Stimulated activated CD4-positive, alpha-beta T cell treated with anti-CD3 and anti-CD28 coated beads, Interleukin-4, amount 100 ng/mL, for 48 hours (primary cell): ENCODE measurements around the gene USP1.

ENCODE experiments used
- DNase-seq, 2 donors: peaks; one replicate each; pipeline ENCODE4 v3.0.0-alpha.2; 2020; ENCODE audit warnings: low read depth in 2 of 2

USP1 gene

DNA sequence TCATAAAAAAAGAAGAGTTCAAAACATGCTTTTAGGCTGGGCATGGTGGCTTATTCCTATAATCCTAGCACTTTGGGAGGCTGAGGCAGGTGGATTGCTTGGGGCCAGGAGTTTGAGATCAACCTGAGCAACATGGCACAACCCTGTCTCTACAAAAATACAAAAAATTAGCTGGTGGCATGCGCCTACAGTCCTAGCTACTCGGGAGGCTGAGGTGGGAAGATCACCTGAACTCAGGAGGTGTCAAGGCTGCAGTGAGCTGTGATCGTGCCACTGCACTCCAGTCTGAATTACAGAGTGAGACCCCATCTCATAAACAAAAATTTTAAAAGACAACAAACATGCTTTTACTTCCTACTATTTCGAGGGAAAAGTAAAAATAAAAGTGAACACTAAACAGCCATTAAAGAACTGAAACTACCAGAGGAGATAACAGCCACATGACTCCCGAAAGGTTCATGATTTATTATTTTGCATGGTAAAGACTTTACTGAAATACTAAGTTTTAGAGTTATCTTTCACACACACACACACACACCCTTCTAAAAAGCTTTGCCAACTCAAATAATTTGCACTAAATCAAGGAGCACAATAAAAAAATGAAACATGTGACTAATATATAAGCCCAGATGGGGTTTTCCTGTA, 48.1 kb downstream of the USP1 start:
- no peak for DNase-seq

DNA sequence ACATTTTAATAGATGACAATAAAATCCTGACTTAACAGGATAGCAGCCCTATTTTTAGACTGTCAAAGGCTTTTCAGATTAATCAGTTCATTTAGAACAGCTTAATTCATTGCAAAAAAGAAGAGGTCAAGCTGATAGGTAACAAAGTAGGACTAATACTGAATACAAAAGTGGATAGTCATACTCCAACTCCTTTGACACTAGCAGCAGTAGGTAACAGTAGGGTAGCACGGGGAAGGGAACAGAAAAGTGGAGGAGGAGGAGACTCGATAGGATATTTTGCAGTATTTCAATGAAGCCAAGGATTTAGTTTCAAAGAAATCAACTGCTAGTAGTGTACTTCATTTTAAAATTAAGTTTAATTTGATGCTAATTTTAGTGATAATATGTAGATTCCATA, 51.1 kb downstream of the USP1 start:
- no peak for DNase-seq

- no peak for DNase-seq
Observed at GRCh38 chr1:62492521-62492920, 55.7 kb downstream of the USP1 start.

DNA sequence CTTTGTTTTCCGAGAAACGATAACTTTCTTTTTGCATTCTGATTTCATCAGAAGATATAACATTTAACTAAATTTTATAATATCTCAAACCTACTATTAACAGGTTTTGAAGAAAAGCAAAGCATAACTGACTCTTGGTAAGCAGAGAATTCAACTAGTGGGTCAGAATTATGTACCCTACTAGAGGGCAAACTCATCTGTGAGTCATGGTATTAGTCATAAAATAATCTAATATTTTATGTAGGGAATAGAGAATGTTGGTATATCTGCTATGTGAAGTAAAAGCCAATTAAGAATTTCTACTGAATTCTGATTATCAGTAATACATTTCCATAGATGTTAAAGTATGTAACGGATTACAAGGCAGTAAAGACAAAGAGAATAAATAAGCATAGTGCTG, 56.8 kb downstream of the USP1 start:
- DNase-seq, result no peak

- no peak for DNase-seq
Observed at GRCh38 chr1:62494137-62494536, 57.3 kb downstream of the USP1 start.

DNA sequence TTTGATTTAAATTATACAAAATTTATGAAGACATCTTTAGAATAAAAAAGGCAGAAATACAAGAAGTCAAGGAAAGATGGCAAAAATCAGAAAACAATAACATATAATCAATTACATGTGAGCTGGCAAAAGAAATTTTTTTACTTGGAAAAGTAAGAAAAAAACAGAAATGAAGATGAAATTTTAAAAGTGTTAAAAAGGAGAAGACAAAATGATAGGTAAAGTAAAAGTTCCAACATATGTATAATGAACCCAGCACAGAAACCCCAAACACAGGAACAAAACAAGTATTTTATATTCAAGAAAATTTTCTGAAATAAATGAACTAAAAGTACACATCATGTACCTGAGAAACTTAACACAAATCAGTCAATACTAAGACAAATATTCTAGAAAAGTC, 63.4 kb downstream of the USP1 start:
- DNase-seq, result no peak
